PFSK-1 (cell line): ENCODE results near the gene ZBED2.

Experiments used
- FOXP2 ChIP-seq: optimal IDR thresholded peaks from 2 replicates; pipeline ENCODE3; 2011; ENCODE audit warnings: borderline replicate concordance, control low read depth, inconsistent platforms; ENCODE audit not compliant: insufficient read depth; ENCODE audit errors: extremely low read length, extremely low read depth
- POLR2AphosphoS5 ChIP-seq: IDR thresholded peaks from 2 replicates; pipeline ENCODE4 v1.6.1; 2012; ENCODE audit warnings: low read depth, mild to moderate bottlenecking, control low read depth, low read length, moderate library complexity
- REST ChIP-seq, 2 experiments: IDR thresholded peaks; 2 replicates each; pipeline versions ENCODE4 v1.6.1 to v1.8.0; 2011 to 2012; ENCODE audit warnings: low read depth in 2 of 2, low read length in 2 of 2, control low read depth in 1 of 2, inconsistent platforms in 1 of 2, mild to moderate bottlenecking in 1 of 2, moderate library complexity in 1 of 2; ENCODE audit not compliant: insufficient read depth in 1 of 2
- SIN3A ChIP-seq: IDR thresholded peaks from 2 replicates; pipeline ENCODE4 v1.6.1; 2012; ENCODE audit warnings: mild to moderate bottlenecking, low read length, moderate library complexity, borderline replicate concordance; ENCODE audit not compliant: insufficient read depth
- TAF1 ChIP-seq: IDR thresholded peaks from 2 replicates; pipeline ENCODE4 v1.6.1; 2012; ENCODE audit warnings: low read length, control low read depth, borderline replicate concordance; ENCODE audit not compliant: insufficient read depth

The ZBED2 gene

GRCh38 chr3:111594781-111595180, 365 bp downstream of the ZBED2 start:
- TF ChIP-seq POLR2AphosphoS5 (no peak), SIN3A (no peak), REST (IDR thresholded peaks at IDR 0.05; ENCODE audit: insufficient read depth in 1 of 2, low read depth in 2 of 2, low read length in 2 of 2) (no peak), FOXP2 (no peak), TAF1 (no peak)

GRCh38 chr3:111594205-111594604, 941 bp downstream of the ZBED2 start:
- TF ChIP-seq FOXP2 = no peak
- no peak for TF ChIP-seq POLR2AphosphoS5
- TF ChIP-seq REST (IDR thresholded peaks at IDR 0.05; ENCODE audit: insufficient read depth in 1 of 2, low read depth in 2 of 2, low read length in 2 of 2) = no peak
- TF ChIP-seq SIN3A = no peak
- no peak for TF ChIP-seq TAF1

GRCh38 chr3:111593666-111594065, 1.5 kb downstream of the ZBED2 start:
- TF ChIP-seq POLR2AphosphoS5 (no peak), REST (IDR thresholded peaks at IDR 0.05; ENCODE audit: insufficient read depth in 1 of 2, low read depth in 2 of 2, low read length in 2 of 2) (no peak), FOXP2 (no peak), SIN3A (no peak), TAF1 (no peak)

- no peak for TF ChIP-seq SIN3A
- no peak for TF ChIP-seq FOXP2
- no peak for TF ChIP-seq TAF1
- no peak for TF ChIP-seq REST (IDR thresholded peaks at IDR 0.05; ENCODE audit: insufficient read depth in 1 of 2, low read depth in 2 of 2, low read length in 2 of 2)
- no peak for TF ChIP-seq POLR2AphosphoS5
Observed at GRCh38 chr3:111592936-111593335, 2.2 kb downstream of the ZBED2 start.

GRCh38 chr3:111592143-111592542, 3.0 kb downstream of the ZBED2 start:
- TF ChIP-seq TAF1 (no peak), REST (IDR thresholded peaks at IDR 0.05; ENCODE audit: insufficient read depth in 1 of 2, low read depth in 2 of 2, low read length in 2 of 2) (no peak), SIN3A (no peak), POLR2AphosphoS5 (no peak), FOXP2 (no peak)
